Natural killer cell (primary cell): Measurements from ENCODE around the gene C1RL. TPM values are rescaled to one million over a fixed set of nuclear protein-coding genes. Genes with fewer than 3 reads are reported as not detected.

Experiments used
- ATAC-seq, 3 donors: fragments of 150-1000 bp in 2 of 3; fragments of 200-7000 bp in 1 of 3; cut with Tn5 transposase; 1 replicate in 1 of 3; 2 replicates in 2 of 3; pipeline ENCODE4 v1.10.0; 2021; ENCODE audit warnings: mild to moderate bottlenecking in 2 of 3, moderate library complexity in 2 of 3
- DNase-seq, 2 donors: peaks; one replicate each; pipeline versions ENCODE4 v3.0.0 to v3.0.0-alpha.2; 2013 to 2021; ENCODE audit warnings: mixed read lengths in 1 of 2
- H3K27ac ChIP-seq: one replicate; pipeline ENCODE4 v1.5.1; 2013; ENCODE audit warnings: mild to moderate bottlenecking, low read length
- H3K27me3 ChIP-seq: one replicate; pipeline ENCODE4 v1.6.1; 2013; ENCODE audit warnings: low read length; ENCODE audit not compliant: control insufficient read depth, insufficient read depth
- H3K36me3 ChIP-seq: one replicate; pipeline ENCODE4 v1.6.1; 2013; ENCODE audit warnings: low read length; ENCODE audit not compliant: control insufficient read depth, insufficient read depth
- H3K4me1 ChIP-seq: one replicate; pipeline ENCODE4 v1.6.1; 2013; ENCODE audit warnings: low read length; ENCODE audit not compliant: control insufficient read depth, insufficient read depth
- H3K4me3 ChIP-seq: one replicate; pipeline ENCODE4 v1.5.1; 2013; ENCODE audit warnings: low read length
- H3K9me3 ChIP-seq: one replicate; pipeline ENCODE4 v1.6.1; 2013; ENCODE audit warnings: low read length; ENCODE audit not compliant: control insufficient read depth, insufficient read depth
- H3K27ac Mint-ChIP-seq, 2 donors: one replicate each; pipeline ENCODE4 v1.8.0; 2022; ENCODE audit warnings: mild to moderate bottlenecking in 2 of 2, mixed read lengths in 2 of 2, moderate library complexity in 1 of 2
- H3K27me3 Mint-ChIP-seq, 2 donors: one replicate each; pipeline ENCODE4 v1.8.0; 2022; ENCODE audit warnings: low read depth in 2 of 2, mixed read lengths in 2 of 2
- H3K36me3 Mint-ChIP-seq: one replicate; pipeline ENCODE4 v1.8.0; 2022; ENCODE audit warnings: mixed read lengths
- H3K4me1 Mint-ChIP-seq, 2 donors: one replicate each; pipeline ENCODE4 v1.8.0; 2022; ENCODE audit warnings: mixed read lengths in 2 of 2
- H3K4me3 Mint-ChIP-seq: one replicate; pipeline ENCODE4 v1.8.0; 2022; ENCODE audit warnings: mild to moderate bottlenecking, moderate library complexity, mixed read lengths
- H3K9me3 Mint-ChIP-seq, 2 donors: one replicate each; pipeline ENCODE4 v1.8.0; 2022; ENCODE audit warnings: mixed read lengths in 2 of 2
- WGBS: methylation state at CpG from one replicate; pipeline ENCODE4 v1.1.7; 2013; ENCODE audit warnings: missing lambda C conversion rate; ENCODE audit not compliant: insufficient coverage; 5-methylcytosine and 5-hydroxymethylcytosine counted together
- intact Hi-C: fragments of 100-400 bp; cut with micrococcal nuclease; formaldehyde crosslinking; loops from one replicate; pipeline ENCODE4 v1.14.2; 2022
- total RNA-seq, 4 donors: library from RNA; stranded (reverse); fragments of 120-200 nt in 1 of 4; gene quantifications; one replicate each; pipeline versions ENCODE4 v1.2.3 to v1.2.4, GENCODE V29; 2013 to 2022
- TF ChIP-seq, protein P1 (sequence below): fragments of 200-600 bp; IDR thresholded peaks from one replicate; pipeline ENCODE4 v1.8.0; 2022; ENCODE audit warnings: antibody characterized with exemption

Gene C1RL
- total RNA-seq, 3 donors from 2014 or later (not counting 1 experiment from before 2014, with no cell fraction given) = 29.1 to 35.5 (median 31.0) TPM

DNA sequence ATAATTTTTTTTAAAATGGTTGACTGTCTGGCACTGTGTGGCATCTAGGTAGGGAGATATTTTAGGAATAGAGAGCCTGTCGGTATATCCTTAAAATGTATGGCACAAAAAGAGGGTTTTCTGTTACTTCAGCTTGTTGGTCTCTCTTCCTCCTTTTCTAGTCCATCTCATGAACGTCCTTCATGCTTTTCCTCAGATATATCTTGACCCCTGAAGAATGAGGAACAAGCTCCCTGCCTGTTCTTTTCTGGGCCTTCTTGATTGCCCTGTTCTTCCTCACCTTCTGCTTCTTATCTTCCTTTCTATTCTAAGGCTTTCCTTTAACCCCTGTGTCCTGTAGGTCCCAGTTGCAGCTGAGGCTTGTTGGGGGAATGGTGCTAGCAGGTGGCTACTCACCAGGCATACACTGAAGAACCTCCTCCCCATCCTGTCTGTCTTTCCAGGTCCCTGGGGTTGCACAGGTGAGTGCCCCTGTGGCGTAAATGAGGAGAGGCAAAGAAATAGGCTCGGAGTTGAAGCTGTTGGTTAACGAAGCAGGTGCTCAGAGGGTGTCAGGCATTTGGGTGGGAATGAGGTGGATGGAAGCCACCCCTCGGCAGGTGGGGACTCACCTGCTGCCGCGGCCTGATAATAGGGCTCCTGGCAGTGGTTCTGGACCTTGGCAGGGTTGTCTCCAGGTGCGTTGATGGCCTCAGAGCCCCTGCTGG is 9.6 kb downstream of the C1RL start:
- Mint-ChIP-seq H3K4me1 (peaks cover 19 to 21% of the 10 kb centered on the region in 2 donors), H3K36me3 (no peaks in the 10 kb centered on the region), H3K27ac (no peak overlapping the region), H3K27me3 (no peaks in the 10 kb centered on the region), H3K9me3 (no peaks in the 10 kb centered on the region), H3K4me3 (no peak overlapping the region)
- ATAC-seq (no peak), DNase-seq (no peak)
- no peaks in the 10 kb centered on the region for H3K4me1 ChIP-seq
- 90% methylated on average over 8 of the region's 9 CpGs for WGBS
- H3K9me3 ChIP-seq = no peaks in the 10 kb centered on the region
- intact Hi-C loops = no loop called here
- TF ChIP-seq, protein P1, sequence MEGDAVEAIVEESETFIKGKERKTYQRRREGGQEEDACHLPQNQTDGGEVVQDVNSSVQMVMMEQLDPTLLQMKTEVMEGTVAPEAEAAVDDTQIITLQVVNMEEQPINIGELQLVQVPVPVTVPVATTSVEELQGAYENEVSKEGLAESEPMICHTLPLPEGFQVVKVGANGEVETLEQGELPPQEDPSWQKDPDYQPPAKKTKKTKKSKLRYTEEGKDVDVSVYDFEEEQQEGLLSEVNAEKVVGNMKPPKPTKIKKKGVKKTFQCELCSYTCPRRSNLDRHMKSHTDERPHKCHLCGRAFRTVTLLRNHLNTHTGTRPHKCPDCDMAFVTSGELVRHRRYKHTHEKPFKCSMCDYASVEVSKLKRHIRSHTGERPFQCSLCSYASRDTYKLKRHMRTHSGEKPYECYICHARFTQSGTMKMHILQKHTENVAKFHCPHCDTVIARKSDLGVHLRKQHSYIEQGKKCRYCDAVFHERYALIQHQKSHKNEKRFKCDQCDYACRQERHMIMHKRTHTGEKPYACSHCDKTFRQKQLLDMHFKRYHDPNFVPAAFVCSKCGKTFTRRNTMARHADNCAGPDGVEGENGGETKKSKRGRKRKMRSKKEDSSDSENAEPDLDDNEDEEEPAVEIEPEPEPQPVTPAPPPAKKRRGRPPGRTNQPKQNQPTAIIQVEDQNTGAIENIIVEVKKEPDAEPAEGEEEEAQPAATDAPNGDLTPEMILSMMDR = no peak
- peaks cover 17% of the 10 kb centered on the region for H3K36me3 ChIP-seq
- H3K27me3 ChIP-seq = no peaks in the 10 kb centered on the region
- no peak overlapping the region for H3K4me3 ChIP-seq
- H3K27ac ChIP-seq = no peak overlapping the region

- H3K9me3 ChIP-seq = no peaks in the 10 kb centered on the region
- TF ChIP-seq, protein P1 = no peak
- H3K27me3 Mint-ChIP-seq = no peaks in the 10 kb centered on the region
- no peak overlapping the region for H3K27ac Mint-ChIP-seq
- 95% methylated on average over 19 of the region's 19 CpGs for WGBS
- H3K4me1 ChIP-seq = peaks cover 9% of the 10 kb centered on the region
- H3K4me3 ChIP-seq = no peak overlapping the region
- H3K27me3 ChIP-seq = no peaks in the 10 kb centered on the region
- H3K36me3 ChIP-seq = peaks cover 13% of the 10 kb centered on the region
- no peaks in the 10 kb centered on the region for H3K9me3 Mint-ChIP-seq
- no peaks in the 10 kb centered on the region for H3K36me3 Mint-ChIP-seq
- no peak overlapping the region for H3K4me3 Mint-ChIP-seq
- ATAC-seq = no peak
- no peak overlapping the region for H3K27ac ChIP-seq
- no peak for DNase-seq
- H3K4me1 Mint-ChIP-seq = peaks cover 0 to 9% of the 10 kb centered on the region in 2 donors
- intact Hi-C loops = no loop called here
Measured at GRCh38 chr12:7096979-7097378, 12.0 kb downstream of the C1RL start.

GRCh38 chr12:7096006-7096932 is 12.7 kb downstream of the C1RL start:
- H3K4me1 ChIP-seq = peaks cover 12% of the 10 kb centered on the region
- H3K36me3 Mint-ChIP-seq = no peaks in the 10 kb centered on the region
- DNase-seq = no peak
- no peaks in the 10 kb centered on the region for H3K27me3 Mint-ChIP-seq
- H3K27me3 ChIP-seq = no peaks in the 10 kb centered on the region
- intact Hi-C loops = no loop called here
- no peaks in the 10 kb centered on the region for H3K9me3 Mint-ChIP-seq
- H3K4me1 Mint-ChIP-seq = peaks cover 0 to 15% of the 10 kb centered on the region in 2 donors
- no peak for ATAC-seq
- no peak overlapping the region for H3K27ac ChIP-seq
- TF ChIP-seq, protein P1 = no peak
- H3K4me3 Mint-ChIP-seq = no peak overlapping the region
- no peak overlapping the region for H3K4me3 ChIP-seq
- 93% methylated on average over 23 of the region's 26 CpGs for WGBS
- no peak overlapping the region for H3K27ac Mint-ChIP-seq
- peaks cover 12% of the 10 kb centered on the region for H3K36me3 ChIP-seq
- no peaks in the 10 kb centered on the region for H3K9me3 ChIP-seq
